Kidney epithelial cell (primary cell): ENCODE results near the gene ANKRD27. TPM values are rescaled to one million over a fixed set of nuclear protein-coding genes. Genes with fewer than 3 reads are reported as not detected.
"Not testable (repeated sequence)": the region's sequence is repeated elsewhere in the genome, so short reads cannot be mapped to it uniquely, and the experiment has no call there.

ENCODE experiments used
- DNase-seq: peaks from one replicate; pipeline ENCODE4 v3.0.0-alpha.2; 2010; ENCODE audit warnings: low read depth
- H3K27me3 ChIP-seq: 2 replicates; pipeline ENCODE4 v1.6.0; 2011; ENCODE audit warnings: low read length; ENCODE audit not compliant: control insufficient read depth, insufficient read depth
- H3K36me3 ChIP-seq: 2 replicates; pipeline ENCODE4 v1.5.1; 2011; ENCODE audit warnings: low read length; ENCODE audit not compliant: control insufficient read depth, insufficient read depth
- H3K4me3 ChIP-seq: 2 replicates; pipeline ENCODE4 v1.5.1; 2011; ENCODE audit warnings: low read depth, mild to moderate bottlenecking, control low read depth, low read length
- total RNA-seq: library from RNA; depleted of rRNA; stranded (reverse); fragments of >200 nt; gene quantifications from 2 replicates; pipeline ENCODE4 v1.2.3, GENCODE V29; 2015
- TF ChIP-seq, protein P1 (sequence below): IDR thresholded peaks from 2 replicates; pipeline ENCODE4 v1.5.1; 2011; ENCODE audit warnings: mild to moderate bottlenecking, moderate library complexity, low read length, control low read depth, inconsistent platforms; ENCODE audit not compliant: insufficient read depth, poor library complexity, severe bottlenecking

ANKRD27 gene
- total RNA-seq, 1 donor from 2014 or later: 18.8 TPM

- H3K36me3 ChIP-seq, H3K27me3 ChIP-seq, DNase-seq, H3K4me3 ChIP-seq: not testable (repeated sequence)
Measured at GRCh38 chr19:32694851-32695250, 19.9 kb upstream of the ANKRD27 start.

DNA sequence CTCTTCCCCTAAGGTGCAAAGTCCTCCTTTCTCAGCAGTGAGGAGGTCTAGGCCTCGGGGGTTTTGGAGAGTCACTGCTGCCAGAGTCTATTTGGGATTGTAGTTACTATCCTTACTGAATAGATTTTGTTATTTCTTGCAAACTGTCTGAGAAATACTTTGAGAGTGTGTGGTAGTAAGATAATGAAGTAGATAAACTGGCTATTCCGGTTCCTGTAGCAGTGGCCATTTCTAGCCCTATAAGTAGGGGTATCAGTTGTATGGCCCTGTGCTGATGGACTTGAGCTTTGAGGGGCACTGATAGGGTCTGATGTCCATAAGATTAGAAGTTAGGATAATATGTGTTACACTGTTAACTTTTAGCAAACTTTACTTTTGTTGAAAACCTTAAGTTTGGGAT, 19.3 kb upstream of the ANKRD27 start:
- not testable (repeated sequence) for H3K36me3 ChIP-seq, H3K4me3 ChIP-seq, DNase-seq, H3K27me3 ChIP-seq

DNA sequence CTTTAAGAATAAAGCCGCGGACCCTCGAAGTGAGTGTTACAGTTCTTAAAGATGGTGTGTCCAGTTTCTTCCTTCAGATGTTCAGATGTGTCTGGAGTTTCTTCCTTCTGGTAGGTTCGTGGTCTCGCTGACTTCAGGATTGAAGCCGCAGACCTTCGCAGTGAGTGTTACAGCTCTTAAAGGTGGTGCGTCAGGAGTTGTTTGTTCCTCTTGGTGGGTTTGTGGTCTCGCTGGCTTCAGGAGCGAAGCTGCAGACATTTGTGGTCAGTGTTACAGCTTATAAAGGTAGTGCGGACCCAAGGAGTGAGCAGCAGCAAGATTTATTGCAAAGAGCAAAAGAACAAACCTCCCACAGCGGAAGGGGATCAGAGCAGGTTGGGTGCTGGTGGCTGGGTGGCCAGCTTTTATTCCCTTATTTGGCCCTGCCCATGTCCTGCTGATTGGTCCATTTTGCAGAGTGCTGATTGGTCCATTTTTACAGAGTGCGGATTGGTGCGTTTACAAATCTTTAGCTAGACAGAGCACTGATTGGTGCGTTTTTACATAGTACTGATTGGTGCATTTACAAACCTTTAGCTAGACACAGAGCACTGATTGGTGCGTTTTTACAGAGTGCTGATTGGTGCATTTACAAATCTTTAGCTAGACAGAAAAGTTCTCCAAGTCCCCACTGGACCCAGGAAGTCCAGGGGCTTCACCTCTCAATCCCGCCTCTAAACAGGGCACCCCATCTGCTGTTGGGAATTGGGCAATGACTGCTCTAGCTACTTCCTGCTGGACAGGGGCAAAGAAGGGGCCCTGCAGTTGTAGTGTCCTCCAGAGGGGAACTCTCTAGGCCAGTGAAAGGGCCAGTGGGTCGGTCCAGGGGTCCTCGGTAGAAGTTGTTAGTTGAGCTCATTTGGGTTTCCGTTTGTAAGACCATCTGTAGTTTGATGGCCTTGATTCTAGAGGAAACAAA, 18.4 kb upstream of the ANKRD27 start:
- H3K4me3 ChIP-seq: peak overlapping the region; percentile 41
- DNase-seq, H3K36me3 ChIP-seq, H3K27me3 ChIP-seq: not testable (repeated sequence)

- Histone ChIP-seq H3K4me3 (peak overlapping the region; percentile 41), H3K36me3 (peaks cover 2% of the 10 kb centered on the region), H3K27me3 (no peaks in the 10 kb centered on the region)
- TF ChIP-seq, protein P1, sequence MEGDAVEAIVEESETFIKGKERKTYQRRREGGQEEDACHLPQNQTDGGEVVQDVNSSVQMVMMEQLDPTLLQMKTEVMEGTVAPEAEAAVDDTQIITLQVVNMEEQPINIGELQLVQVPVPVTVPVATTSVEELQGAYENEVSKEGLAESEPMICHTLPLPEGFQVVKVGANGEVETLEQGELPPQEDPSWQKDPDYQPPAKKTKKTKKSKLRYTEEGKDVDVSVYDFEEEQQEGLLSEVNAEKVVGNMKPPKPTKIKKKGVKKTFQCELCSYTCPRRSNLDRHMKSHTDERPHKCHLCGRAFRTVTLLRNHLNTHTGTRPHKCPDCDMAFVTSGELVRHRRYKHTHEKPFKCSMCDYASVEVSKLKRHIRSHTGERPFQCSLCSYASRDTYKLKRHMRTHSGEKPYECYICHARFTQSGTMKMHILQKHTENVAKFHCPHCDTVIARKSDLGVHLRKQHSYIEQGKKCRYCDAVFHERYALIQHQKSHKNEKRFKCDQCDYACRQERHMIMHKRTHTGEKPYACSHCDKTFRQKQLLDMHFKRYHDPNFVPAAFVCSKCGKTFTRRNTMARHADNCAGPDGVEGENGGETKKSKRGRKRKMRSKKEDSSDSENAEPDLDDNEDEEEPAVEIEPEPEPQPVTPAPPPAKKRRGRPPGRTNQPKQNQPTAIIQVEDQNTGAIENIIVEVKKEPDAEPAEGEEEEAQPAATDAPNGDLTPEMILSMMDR: no peak
- no peak for DNase-seq
Measured at GRCh38 chr19:32692727-32693061, 17.7 kb upstream of the ANKRD27 start.

- H3K4me3 ChIP-seq: peak overlapping the region; percentile 41
- DNase-seq: no peak
- TF ChIP-seq, protein P1: no peak
- peaks cover 2% of the 10 kb centered on the region for H3K36me3 ChIP-seq
- no peaks in the 10 kb centered on the region for H3K27me3 ChIP-seq
Measured at GRCh38 chr19:32691952-32692726, 17.2 kb upstream of the ANKRD27 start.

- DNase-seq: no peak
- peaks cover 2% of the 10 kb centered on the region for H3K36me3 ChIP-seq
- TF ChIP-seq, protein P1: no peak
Measured at GRCh38 chr19:32691291-32691951, 16.4 kb upstream of the ANKRD27 start, which contains the start of gene NUDT19. Gene NUDT19, plus strand, starts transcription at chr19:32691821. Its CDS starts 140 bp downstream, at chr19:32691961.

GRCh38 chr19:32688311-32688710, 13.3 kb upstream of the ANKRD27 start:
- DNase-seq: no peak
- Histone ChIP-seq H3K4me3 (no peak overlapping the region), H3K27me3 (no peaks in the 10 kb centered on the region), H3K36me3 (peaks cover under 1% of the 10 kb centered on the region)
- TF ChIP-seq, protein P1: no peak

More at GRCh38 chr19:32691291-32691951, 16.4 kb upstream of the ANKRD27 start, which contains the start of gene NUDT19:
- Histone ChIP-seq H3K27me3 (no peaks in the 10 kb centered on the region), H3K4me3 (peak within 1 kb of the TSS; percentile 41)
